ENCODE measurements around the gene CCDC30. TPM values are rescaled to one million over a fixed set of nuclear protein-coding genes. Genes with fewer than 3 reads are reported as not detected.

CCDC30 gene
- total RNA-seq, 1 donor from 2014 or later: 4.1 TPM

- H3K27ac Mint-ChIP-seq (ENCODE audit: unreplicated experiment): no peak overlapping the region
- peaks cover 20% of the 10 kb centered on the region for H3K27me3 Mint-ChIP-seq (ENCODE audit: unreplicated experiment)
Measured at GRCh38 chr1:42529724-42530181, 66.7 kb downstream of the CCDC30 start.

GRCh38 chr1:42531043-42531442 lies 68.0 kb downstream of the CCDC30 start:
- H3K36me3 Mint-ChIP-seq (ENCODE audit: unreplicated experiment): no peaks in the 10 kb centered on the region
- TF ChIP-seq CTCF (IDR thresholded peaks at IDR 0.05): no peak
- H3K27me3 Mint-ChIP-seq (ENCODE audit: unreplicated experiment): peaks cover 10% of the 10 kb centered on the region
- no peak overlapping the region for H3K27ac Mint-ChIP-seq (ENCODE audit: unreplicated experiment)
- H3K9me3 Mint-ChIP-seq (ENCODE audit: unreplicated experiment): no peaks in the 10 kb centered on the region
- no peak for DNase-seq (ENCODE audit: extremely low spot score, unreplicated experiment)
- H3K4me1 Mint-ChIP-seq (ENCODE audit: unreplicated experiment): no peaks in the 10 kb centered on the region
- H3K4me3 Mint-ChIP-seq (ENCODE audit: unreplicated experiment): no peak overlapping the region

More at GRCh38 chr1:42529724-42530181, 66.7 kb downstream of the CCDC30 start:
- H3K36me3 Mint-ChIP-seq (ENCODE audit: unreplicated experiment): no peaks in the 10 kb centered on the region
- DNase-seq (ENCODE audit: extremely low spot score, unreplicated experiment): no peak
- no peak for TF ChIP-seq CTCF (IDR thresholded peaks at IDR 0.05)
- H3K9me3 Mint-ChIP-seq (ENCODE audit: unreplicated experiment): no peaks in the 10 kb centered on the region
- no peak overlapping the region for H3K4me3 Mint-ChIP-seq (ENCODE audit: unreplicated experiment)
- no peaks in the 10 kb centered on the region for H3K4me1 Mint-ChIP-seq (ENCODE audit: unreplicated experiment)

GRCh38 chr1:42533101-42533863 lies 70.2 kb downstream of the CCDC30 start:
- no peaks in the 10 kb centered on the region for H3K4me1 Mint-ChIP-seq (ENCODE audit: unreplicated experiment)
- no peak for DNase-seq (ENCODE audit: extremely low spot score, unreplicated experiment)
- TF ChIP-seq CTCF (IDR thresholded peaks at IDR 0.05): no peak
- H3K27ac Mint-ChIP-seq (ENCODE audit: unreplicated experiment): no peak overlapping the region
- H3K9me3 Mint-ChIP-seq (ENCODE audit: unreplicated experiment): no peaks in the 10 kb centered on the region
- peaks cover 3% of the 10 kb centered on the region for H3K27me3 Mint-ChIP-seq (ENCODE audit: unreplicated experiment)
- H3K36me3 Mint-ChIP-seq (ENCODE audit: unreplicated experiment): no peaks in the 10 kb centered on the region
- no peak overlapping the region for H3K4me3 Mint-ChIP-seq (ENCODE audit: unreplicated experiment)

- Mint-ChIP-seq H3K9me3 (ENCODE audit: unreplicated experiment) (no peaks in the 10 kb centered on the region), H3K4me3 (ENCODE audit: unreplicated experiment) (no peak overlapping the region), H3K27me3 (ENCODE audit: unreplicated experiment) (no peaks in the 10 kb centered on the region), H3K36me3 (ENCODE audit: unreplicated experiment) (no peaks in the 10 kb centered on the region), H3K4me1 (ENCODE audit: unreplicated experiment) (no peaks in the 10 kb centered on the region), H3K27ac (ENCODE audit: unreplicated experiment) (no peak overlapping the region)
- TF ChIP-seq CTCF (IDR thresholded peaks at IDR 0.05): no peak
- DNase-seq (ENCODE audit: extremely low spot score, unreplicated experiment): no peak
Measured at GRCh38 chr1:42541104-42541503, 78.0 kb downstream of the CCDC30 start.

- Mint-ChIP-seq H3K9me3 (ENCODE audit: unreplicated experiment) (no peaks in the 10 kb centered on the region), H3K4me1 (ENCODE audit: unreplicated experiment) (no peaks in the 10 kb centered on the region), H3K27ac (ENCODE audit: unreplicated experiment) (no peak overlapping the region), H3K27me3 (ENCODE audit: unreplicated experiment) (peaks cover 11% of the 10 kb centered on the region), H3K36me3 (ENCODE audit: unreplicated experiment) (no peaks in the 10 kb centered on the region), H3K4me3 (ENCODE audit: unreplicated experiment) (no peak overlapping the region)
- TF ChIP-seq CTCF (IDR thresholded peaks at IDR 0.05): no peak
- no peak for DNase-seq (ENCODE audit: extremely low spot score, unreplicated experiment)
Measured at GRCh38 chr1:42551180-42551579, 88.1 kb downstream of the CCDC30 start.

Measured in osteocyte (in vitro differentiated cells).